Fibroblast of peridontal ligament (primary cell): ENCODE data around the gene LYPD6B.

Source experiments
- DNase-seq: peaks from one replicate; pipeline ENCODE4 v3.0.0-alpha.2; 2010; ENCODE audit errors: extremely low read depth

Gene LYPD6B

DNA sequence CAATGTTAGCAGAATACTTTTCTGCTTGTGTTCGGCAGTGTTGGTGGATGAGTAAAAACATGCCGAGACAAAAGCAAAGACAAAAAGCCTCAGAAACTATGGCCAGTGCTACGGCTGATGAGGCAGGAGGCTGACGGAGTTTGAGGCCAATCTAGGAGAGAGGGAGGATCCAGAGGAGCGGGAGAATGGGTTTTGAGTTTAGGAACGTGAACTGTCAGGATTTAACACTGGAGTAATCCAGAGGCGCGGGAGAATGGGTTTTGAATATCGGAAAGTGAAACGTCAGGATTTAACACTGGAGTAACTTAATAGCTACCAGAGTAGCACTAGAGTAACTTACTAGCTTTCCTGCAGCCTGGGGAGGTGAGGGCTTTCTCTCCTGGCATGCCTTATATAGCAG is 37.4 kb downstream of the LYPD6B start:
- DNase-seq: peak; percentile 46

DNA sequence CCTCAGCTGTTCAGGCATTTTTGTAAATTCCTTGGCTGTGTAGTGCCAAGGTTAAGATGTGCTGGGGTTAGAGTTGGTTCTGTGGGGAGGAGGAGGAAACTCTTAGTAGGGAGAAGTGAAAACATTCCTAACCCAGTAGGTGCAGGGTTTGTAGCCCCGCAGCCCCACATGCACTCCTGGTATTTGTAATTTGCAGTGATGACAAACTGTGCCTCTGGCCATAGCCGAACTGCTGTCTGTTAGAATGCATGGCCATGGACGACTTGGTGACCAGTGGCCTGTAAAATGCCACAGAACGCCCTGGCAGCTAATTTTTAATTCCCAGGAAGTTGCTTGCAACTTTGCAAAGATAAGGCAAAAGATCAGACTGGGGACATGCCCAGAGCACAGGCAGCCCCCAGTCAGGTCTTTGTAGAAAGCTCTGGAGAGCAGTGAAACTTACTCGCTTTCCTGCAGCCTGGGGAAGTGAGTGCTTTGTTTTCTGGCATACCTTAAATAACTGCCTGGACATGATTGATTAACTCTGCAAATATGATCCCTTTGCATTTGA is 38.4 kb downstream of the LYPD6B start:
- DNase-seq: no peak

DNA sequence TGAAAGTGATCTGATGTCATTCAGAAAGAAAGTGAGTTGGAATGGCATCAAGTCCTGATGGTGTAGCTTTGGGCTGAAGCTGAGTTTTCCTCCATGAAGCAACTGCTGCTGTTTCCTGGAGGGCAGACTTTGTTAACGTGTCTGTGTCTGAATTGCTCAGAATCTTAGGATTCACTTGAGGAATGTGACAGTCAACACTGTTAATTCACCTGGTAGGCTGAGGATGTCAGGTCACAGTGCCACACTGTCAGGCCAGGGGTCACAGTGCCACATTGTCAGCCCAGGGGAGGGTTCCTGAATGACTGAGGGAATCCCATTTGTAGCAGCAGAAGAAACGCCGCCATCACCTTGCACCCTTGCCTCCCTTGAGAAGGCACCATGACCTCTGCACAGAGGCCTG is 39.4 kb downstream of the LYPD6B start:
- DNase-seq: no peak

DNA sequence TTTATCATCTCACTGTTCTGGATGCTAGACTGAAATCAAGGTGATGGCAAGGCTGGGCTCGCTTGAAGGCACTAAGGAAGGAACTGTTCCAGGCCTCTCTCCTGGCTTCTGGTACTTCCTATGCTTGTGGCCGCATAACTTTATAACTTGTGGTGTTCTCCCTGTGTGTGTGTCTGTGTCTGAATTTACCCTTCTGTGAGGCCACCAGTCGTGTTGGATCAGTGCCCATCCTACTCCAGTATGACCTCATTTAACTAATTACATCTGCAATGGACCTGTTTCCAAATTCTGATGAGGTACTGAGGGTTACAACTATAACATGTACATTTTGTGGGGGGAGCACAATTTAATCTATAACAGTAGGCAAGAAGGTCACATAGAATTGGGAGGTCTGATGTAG is 41.6 kb downstream of the LYPD6B start:
- no peak for DNase-seq

DNA sequence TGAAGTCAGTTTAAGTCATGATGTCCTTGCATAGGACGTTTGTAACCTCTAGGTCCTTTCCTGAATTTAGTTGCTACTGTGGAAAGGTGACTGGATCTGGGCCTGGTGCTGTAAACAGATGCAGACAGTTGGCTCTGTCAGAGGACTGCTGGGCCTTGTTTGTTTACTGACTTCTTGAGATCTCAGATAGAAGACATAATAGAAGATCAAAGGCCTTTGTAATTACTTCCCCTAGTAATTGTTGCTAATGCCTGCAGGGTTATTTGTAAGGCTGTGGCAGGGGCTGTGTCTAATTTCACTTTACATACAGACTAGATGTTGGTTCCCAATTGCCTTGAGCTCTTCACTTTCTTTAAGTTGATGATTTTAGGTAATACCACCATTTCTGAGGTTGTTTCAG is 42.5 kb downstream of the LYPD6B start:
- DNase-seq: no peak

DNA sequence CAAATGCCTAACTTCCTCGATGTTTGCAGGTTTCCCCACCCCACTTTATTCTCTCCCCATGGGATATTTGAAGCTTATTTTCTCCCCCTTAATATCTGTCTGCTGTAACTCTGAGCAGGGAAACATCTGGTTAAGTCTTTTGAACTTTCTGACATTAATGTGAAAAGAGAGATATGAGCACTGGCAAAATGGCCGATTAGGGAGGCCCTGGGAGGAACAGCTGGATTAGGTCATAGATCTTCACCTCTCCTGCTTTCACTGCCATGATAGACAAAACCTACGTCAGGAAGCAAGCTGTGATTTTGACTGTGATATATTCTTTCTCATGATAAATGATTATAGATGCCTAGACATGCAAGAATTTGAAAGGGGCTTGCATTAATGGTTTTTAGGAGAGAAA is 43.6 kb downstream of the LYPD6B start:
- no peak for DNase-seq

DNA sequence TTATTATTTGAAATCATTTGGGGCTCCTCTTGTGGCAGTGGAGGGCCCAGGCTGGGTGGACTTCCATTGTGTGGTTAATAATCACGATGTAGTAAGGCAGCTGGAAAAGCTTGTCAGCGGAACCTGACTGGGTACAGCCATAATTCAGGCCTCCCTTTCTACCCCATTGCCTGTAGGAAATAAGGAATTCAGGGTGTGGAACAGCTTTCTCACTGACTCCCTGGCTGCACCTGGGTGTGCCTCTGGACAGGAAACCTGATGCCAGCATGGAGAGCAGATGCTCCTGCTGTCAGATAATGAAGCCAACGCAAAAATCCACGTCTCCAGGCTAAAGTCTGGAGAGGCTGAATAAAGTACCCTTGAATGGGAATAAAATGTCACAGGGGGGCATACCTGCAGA is 44.2 kb downstream of the LYPD6B start:
- no peak for DNase-seq

DNA sequence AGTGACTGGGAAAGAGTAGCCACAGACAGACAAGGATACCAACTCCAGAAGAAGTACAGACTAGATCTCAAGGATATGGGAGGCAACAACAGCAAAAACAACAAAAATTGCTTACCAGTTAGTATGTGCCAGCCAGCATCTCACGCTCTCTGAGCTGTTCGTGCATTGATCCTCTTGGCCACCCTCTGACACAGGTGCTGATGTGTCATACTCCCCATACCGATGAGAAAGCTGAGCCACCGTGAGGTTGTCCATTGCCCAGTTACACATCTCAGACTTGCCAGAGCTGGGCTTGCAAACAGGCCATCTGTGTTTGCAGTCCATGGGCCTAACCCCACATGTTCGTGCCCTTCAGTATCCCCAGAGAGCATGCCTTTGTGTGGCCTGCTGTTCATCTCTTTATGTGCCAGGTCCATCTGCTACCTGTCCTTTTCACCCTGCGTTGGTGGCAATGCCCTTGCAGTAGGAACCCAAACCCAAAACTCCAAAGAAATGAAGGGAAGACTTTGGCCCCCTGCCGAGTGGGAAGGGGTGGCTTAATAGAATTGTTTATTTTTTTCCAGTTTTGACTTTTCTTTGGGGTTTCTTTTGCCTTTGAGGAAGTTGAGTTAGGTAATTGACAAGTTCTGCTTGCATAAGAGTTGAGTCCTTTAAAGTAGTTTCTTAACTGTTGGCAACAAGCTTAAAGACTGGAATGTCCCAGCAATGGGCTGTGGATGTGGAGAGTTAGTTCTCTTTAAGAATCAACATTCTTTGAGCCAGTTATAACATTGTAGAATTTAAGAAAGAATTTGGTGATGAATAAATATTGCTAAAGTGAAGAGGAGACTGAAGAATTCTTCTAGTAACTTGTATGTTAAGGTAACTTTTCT is 46.7 kb downstream of the LYPD6B start:
- DNase-seq: peak; percentile 47

DNA sequence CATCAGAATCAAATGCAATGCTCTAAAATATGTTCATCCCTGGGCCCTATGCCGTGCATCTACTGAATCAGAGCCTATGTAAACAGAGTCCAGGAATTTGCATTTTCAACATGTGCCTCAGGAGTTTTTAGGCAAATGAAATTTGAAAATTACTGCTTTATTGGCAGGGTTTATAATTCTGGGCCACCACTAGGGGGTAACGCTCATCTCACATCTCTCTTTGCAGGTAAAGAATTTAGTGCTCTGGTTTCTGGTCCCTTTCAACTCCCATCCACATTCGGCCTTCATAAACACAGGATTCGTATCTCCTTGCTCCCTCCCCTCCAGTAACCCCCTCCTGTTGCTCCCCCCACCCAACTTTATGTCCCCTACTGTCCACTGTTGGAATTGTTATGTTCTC is 49.3 kb downstream of the LYPD6B start:
- no peak for DNase-seq

DNA sequence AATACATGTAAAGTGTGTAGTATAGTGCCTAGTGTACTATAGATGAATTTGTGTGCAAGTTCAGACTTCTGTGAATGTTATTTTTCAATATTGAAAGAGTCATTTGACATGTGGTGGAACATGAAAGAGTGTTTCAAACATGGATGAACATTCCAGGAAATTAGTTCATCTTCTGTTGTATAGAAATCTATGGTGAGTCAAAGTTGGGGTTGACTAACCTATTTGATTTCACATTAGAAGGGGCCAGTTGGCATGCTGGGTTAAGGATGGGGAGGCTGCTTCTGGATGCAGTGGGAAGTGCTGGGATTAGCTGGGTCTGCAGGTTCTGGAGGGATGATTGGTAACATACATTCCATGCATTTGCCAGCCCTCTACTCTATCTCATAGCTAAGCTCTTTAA is 50.6 kb downstream of the LYPD6B start:
- DNase-seq: no peak

DNA sequence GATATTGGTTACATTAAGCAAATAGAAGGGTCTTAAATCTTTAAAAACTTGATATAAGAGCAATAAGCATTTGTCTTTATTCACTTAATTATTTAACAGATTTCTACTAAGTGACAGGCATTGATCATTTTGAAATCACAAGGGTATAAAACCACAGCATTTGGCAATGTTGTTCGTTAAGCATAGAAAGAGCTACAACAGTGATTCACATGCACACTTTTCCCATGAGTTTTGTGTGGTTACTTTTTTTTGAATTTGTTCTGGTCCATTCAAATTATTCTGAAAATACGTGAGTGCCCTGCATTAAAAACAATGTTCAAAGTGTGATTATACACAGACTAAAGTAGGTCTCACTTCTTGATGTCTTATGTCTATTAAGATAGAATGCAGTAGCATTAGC is 52.2 kb downstream of the LYPD6B start:
- DNase-seq: peak; percentile 39

DNA sequence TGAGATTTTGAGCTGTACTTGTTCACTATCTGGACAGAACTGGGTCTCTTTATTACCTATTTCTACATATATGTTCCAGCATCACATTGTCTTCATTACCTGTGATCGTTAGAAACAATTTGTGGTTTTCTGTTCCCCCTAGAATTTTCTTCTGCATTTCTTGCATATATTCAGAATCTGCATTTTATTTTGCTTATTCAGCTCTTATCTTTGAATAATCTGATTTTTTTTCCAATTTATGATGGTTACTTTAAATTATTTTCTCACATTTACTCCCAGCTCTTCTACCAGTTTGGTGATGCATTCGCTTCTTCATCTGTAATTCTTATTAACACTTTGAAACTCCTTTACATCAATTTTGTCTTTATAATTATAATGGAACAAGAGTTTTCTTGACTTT is 55.1 kb downstream of the LYPD6B start:
- no peak for DNase-seq

DNA sequence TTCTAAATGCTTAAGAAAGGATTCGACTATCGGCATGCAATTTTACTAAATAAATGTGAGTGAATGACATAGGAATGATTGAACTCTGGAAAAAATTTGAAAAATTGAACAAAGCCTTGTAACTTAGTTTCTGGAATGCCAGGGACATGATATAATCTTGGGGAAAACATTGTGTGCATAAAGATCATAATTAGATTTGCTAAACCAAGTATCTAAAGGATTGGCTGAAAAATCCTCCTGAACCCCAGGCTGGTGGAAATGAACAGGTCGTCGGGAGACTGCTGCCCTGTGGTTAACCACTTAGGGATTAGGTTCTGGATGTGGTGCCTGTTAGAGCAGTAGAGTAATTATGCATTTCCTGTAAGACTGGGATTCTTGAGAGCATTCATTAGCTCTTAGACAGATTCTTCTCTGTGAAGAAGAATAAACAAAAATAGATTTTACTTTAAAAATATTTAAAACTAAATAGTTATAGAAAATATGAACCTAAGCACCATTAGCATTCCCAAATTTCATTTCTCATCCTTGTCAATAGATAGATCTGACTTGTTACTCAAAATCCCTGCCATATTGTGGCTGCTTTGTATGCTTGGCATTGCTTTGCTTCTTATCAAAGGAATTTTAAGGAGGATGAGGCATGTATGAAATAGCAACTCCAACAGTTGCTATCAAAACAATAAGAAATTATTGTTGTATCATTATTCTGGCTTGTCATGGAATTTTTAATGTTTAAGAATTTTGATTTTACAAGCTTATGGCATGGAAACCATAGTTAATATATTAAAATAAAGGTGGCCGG is 55.9 kb downstream of the LYPD6B start:
- DNase-seq: peak; percentile 42

DNA sequence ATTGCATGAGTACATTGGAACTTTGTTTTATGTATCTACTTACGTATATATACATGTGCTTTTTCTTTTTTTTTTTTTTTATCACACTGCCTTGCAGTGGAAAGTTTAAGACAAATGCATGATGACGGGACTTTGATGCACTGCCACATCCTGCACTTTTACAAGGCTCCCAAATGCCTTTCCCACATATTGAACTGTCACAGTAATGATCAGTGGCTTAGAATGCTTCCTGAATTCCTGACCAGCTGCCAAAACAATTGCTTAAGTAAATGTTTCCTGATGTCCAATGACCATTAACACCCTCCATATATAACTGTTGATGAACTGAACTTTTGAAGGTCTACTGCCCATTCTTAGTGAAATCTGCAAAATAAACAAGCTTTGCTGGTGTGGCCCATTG is 60.2 kb downstream of the LYPD6B start:
- no peak for DNase-seq

DNA sequence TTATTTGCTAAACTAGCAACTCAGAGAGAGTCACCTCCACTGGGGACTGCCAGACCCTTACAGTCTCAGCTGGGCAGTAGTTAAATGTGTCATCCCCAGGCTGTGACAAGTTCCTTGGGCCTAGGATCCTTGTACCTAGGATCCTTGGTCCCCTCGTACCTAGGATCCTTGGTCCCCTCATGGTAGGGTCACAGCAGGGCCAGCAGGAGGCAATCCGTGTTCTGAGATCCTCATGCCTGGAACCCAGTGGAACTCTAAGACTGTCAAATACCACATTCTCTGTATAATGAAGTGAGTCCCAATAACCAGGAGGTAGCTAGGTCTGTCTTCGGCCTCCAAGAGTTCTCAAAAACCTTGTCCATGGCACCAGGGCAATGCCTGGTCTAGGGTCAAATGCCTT is 60.8 kb downstream of the LYPD6B start:
- no peak for DNase-seq

DNA sequence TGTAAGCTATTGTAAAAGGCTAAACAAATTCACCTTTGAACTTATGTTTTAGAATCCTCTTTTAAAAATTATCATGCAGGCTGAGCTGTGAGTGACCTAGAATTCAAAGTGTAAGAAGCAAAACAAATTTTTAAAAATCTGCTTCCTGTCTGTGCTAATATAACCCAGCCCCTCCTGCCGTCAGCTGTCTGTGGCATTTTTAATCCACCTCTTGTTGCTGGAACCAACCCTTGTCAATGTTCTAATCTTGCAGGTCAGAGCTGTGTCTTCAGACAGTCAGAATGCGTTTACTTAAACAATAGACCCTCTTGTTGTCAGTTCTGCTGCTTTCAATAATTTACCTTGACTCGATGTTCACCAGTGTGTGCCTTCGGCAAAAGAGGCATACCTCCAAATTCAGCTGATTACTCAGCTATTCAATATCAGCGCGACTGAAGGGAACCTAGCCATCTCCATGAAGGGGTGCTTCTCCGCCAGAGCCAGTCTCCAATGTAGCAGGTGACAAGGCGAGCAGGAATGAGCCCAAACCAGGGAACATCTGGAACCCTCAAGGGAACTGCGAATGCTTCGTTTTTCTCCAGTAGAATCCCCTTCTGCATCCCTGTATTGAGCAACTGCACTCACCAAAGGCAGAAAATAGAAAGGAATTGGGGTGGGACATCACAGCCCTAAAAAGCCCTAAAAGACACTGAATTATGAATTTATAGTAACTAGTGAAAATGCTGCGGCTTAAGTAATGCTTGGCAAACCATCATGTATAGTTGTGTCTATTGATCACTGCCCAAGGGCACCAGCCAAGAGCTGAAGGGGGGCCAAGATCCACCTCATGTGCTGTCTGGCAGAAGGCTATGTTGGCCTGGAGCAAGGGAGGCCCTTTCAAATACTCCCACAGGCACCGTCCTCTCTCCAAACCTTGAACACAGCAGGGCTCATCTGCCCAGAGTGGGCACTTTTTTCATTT is 62.5 kb downstream of the LYPD6B start:
- DNase-seq: no peak

DNA sequence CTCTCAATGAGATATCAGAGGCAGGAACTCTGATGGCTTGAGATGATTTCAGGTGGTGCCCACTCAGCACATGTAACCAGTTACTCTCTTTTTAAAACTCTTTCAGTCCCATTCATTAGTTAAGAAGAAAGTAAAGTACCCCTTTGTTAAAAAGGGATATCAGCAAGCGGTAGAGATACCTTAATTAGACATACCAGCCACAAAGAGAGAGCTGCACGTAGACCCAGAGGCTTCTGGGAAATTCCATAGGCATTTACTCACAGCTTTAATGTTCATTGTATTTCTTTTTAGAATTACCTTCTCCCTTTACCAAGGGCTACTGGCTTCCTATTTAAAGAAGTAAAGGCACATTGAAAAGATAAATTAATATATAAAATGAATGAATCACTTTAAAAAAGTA is 63.3 kb downstream of the LYPD6B start:
- no peak for DNase-seq

DNA sequence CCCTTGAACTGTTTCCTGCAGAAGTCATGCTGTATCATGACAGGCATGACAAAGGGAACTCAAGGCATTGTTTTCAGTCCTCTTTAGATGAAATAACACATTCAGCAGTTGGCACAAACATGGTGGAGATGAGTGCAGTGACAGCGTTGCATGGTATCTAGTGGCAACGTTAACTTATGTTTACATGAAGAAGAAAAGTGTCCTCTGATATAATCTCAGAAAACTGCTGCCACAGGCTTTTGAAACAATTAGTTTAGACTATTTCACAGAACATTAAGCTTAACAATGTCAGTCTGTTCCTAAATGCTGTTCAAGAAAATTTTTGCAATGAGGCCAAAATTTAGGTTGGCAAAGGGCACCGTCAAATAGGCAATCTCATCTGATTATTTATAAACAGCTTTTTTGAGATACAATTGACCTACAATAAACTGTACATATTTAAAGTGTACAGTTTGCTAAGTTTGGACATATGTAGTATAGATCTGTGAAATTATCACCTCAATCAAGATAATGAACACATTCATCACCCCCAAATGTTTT is 64.7 kb downstream of the LYPD6B start:
- DNase-seq: no peak

DNA sequence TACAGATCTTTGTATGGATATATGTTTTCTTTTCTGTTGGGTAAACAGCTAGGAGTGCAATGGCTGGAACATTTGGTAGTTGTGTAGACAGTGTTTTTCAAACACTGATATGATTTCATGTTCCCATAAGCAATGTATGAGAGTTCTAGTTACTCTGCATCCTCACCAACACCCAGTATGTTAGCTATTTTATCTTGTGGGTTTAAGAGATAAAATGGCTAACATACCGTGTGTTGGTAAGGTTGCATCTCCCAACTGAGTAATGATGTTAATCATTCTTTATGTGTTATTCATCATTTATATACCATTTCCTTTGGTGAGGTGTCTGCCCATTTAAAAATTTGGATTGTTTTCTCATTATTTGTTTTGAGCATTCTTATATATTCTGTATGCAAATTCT is 65.7 kb downstream of the LYPD6B start:
- DNase-seq: no peak

DNA sequence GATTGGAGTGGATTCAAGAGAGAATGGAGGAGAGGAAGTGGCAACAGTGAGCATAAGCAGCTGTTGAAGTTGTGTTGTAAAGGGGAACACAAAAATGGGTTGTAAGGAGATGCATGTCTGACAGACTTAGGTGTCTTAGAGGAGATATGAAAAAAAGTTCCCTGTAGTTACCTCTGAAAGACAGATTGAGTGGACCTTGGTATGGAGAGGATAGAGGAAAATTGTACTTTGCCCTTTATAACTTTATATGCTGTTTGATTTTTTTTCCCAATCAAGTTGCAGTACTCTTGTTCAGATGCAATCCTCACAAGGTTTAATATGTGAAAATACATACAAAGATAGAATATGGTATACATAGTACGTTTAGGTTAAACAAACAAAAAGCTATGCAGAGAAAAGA is 73.6 kb downstream of the LYPD6B start:
- DNase-seq: no peak

DNA sequence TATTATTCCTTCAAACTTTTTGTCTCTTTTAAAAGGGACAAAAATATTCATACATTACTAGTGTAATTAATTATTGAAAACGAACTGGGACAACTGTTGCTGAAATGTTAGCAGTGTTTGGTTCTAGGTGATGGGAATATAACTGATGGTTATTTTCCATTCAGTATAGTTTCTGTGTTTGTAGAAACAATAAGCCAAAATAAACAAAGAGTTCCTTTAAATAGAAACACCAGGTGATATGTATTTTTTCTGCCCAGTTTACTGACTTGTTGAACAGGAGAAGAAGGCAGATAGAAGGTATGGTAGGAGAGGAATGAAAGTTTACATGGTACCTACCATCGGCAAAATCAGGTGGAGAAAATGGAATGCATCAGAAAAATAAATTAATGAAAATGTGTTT is 74.2 kb downstream of the LYPD6B start:
- no peak for DNase-seq
